GM18873 (cell line): ENCODE measurements around the gene OXCT1.
"Not testable (repeated sequence)": the region's sequence is repeated elsewhere in the genome, so short reads cannot be mapped to it uniquely, and the experiment has no call there.

Source experiments
- ATAC-seq: cut with Tn5 transposase; IDR thresholded peaks from one replicate; pipeline ENCODE4 v1.9.1; 2021; ENCODE audit warnings: mild to moderate bottlenecking, moderate library complexity, moderate number of reproducible peaks; ENCODE audit not compliant: unreplicated experiment, low FRiP score

The OXCT1 gene

GRCh38 chr5:41832430-41832829, 37.8 kb downstream of the OXCT1 start:
- no peak for ATAC-seq

GRCh38 chr5:41831155-41831554, 39.1 kb downstream of the OXCT1 start:
- ATAC-seq: peak; percentile 57

GRCh38 chr5:41827792-41828191, 42.4 kb downstream of the OXCT1 start:
- ATAC-seq: no peak

GRCh38 chr5:41822036-41822435, 48.2 kb downstream of the OXCT1 start:
- no peak for ATAC-seq

- no peak for ATAC-seq
Observed at GRCh38 chr5:41821051-41821450, 49.2 kb downstream of the OXCT1 start.

GRCh38 chr5:41820150-41820549, 50.1 kb downstream of the OXCT1 start:
- no peak for ATAC-seq

GRCh38 chr5:41817625-41818301, 52.5 kb downstream of the OXCT1 start:
- no peak for ATAC-seq

- ATAC-seq: no peak
Observed at GRCh38 chr5:41815663-41816229, 54.5 kb downstream of the OXCT1 start.

GRCh38 chr5:41815261-41815660, 55.0 kb downstream of the OXCT1 start:
- no peak for ATAC-seq

- not testable (repeated sequence) for ATAC-seq
Observed at GRCh38 chr5:41814306-41814705, 55.9 kb downstream of the OXCT1 start.

- ATAC-seq: no peak
Observed at GRCh38 chr5:41812156-41812555, 58.1 kb downstream of the OXCT1 start.

- no peak for ATAC-seq
Observed at GRCh38 chr5:41809128-41809527, 61.1 kb downstream of the OXCT1 start.

GRCh38 chr5:41808294-41808693, 61.9 kb downstream of the OXCT1 start:
- no peak for ATAC-seq

- no peak for ATAC-seq
Observed at GRCh38 chr5:41797662-41798061, 72.6 kb downstream of the OXCT1 start.

- ATAC-seq: no peak
Observed at GRCh38 chr5:41796061-41796460, 74.2 kb downstream of the OXCT1 start.

GRCh38 chr5:41795125-41795524, 75.1 kb downstream of the OXCT1 start:
- ATAC-seq: no peak

- no peak for ATAC-seq
Observed at GRCh38 chr5:41794471-41794870, 75.8 kb downstream of the OXCT1 start.

GRCh38 chr5:41793141-41793770, 77.0 kb downstream of the OXCT1 start:
- ATAC-seq: no peak

- no peak for ATAC-seq
Observed at GRCh38 chr5:41790038-41790776, 80.0 kb downstream of the OXCT1 start.

- no peak for ATAC-seq
Observed at GRCh38 chr5:41789434-41789833, 80.8 kb downstream of the OXCT1 start.

GRCh38 chr5:41788941-41789368, 81.3 kb downstream of the OXCT1 start:
- ATAC-seq: no peak
